Lower lobe of right lung (tissue), 2 donors: ENCODE measurements around the gene SMCO1. TPM values are rescaled to one million over a fixed set of nuclear protein-coding genes. Genes with fewer than 3 reads are reported as not detected.
"Not testable (repeated sequence)": the region's sequence is repeated elsewhere in the genome, so short reads cannot be mapped to it uniquely, and the experiment has no call there.

Experiments
- ATAC-seq, 2 donors: fragments of 200-7000 bp; cut with Tn5 transposase; one replicate each; pipeline ENCODE4 v1.9.1; 2020 to 2022; ENCODE audit warnings: mild to moderate bottlenecking in 2 of 2, moderate library complexity in 2 of 2
- DNase-seq: peaks from one replicate; pipeline ENCODE4 v3.0.0-alpha.2; 2020
- H3K27ac ChIP-seq: fragments of 200-600 bp; one replicate; pipeline ENCODE4 v1.8.0; 2022
- H3K27me3 ChIP-seq: fragments of 200-600 bp; one replicate; pipeline ENCODE4 v1.8.0; 2022; ENCODE audit warnings: low read depth
- H3K36me3 ChIP-seq: fragments of 200-600 bp; one replicate; pipeline ENCODE4 v1.8.0; 2022; ENCODE audit warnings: mild to moderate bottlenecking
- H3K4me1 ChIP-seq: fragments of 200-600 bp; one replicate; pipeline ENCODE4 v1.8.0; 2022
- H3K4me3 ChIP-seq: fragments of 200-600 bp; one replicate; pipeline ENCODE4 v1.8.0; 2022; ENCODE audit warnings: mild to moderate bottlenecking
- H3K9me3 ChIP-seq: fragments of 200-600 bp; one replicate; pipeline ENCODE4 v1.8.0; 2022
- intact Hi-C: fragments of 100-400 bp; cut with DNase I; formaldehyde crosslinking; loops from one replicate; pipeline ENCODE4 v1.11.0; 2022
- total RNA-seq: library from RNA; stranded (reverse); fragmentation: NEBNext Ultra II Directional; extraction: Animal tissue kit (Norgen Biotek cat#: 25700); gene quantifications from one replicate; pipeline ENCODE4 v1.2.1, GENCODE V29; 2021
- TF ChIP-seq, protein P1 (sequence below): fragments of 200-600 bp; IDR thresholded peaks from one replicate; pipeline ENCODE4 v1.8.0; 2022; ENCODE audit warnings: antibody characterized with exemption, mild to moderate bottlenecking
- donor health status: DM: no; HTN: yes; CAD: no; lungs with severe emphysema.

SMCO1 gene
- total RNA-seq, 1 donor from 2014 or later, result not detected

- ATAC-seq (no peak), DNase-seq (no peak)
- H3K9me3 ChIP-seq, result no peaks in the 10 kb centered on the region
- no peaks in the 10 kb centered on the region for H3K4me1 ChIP-seq
- H3K27ac ChIP-seq, result no peak overlapping the region
- peaks cover 19% of the 10 kb centered on the region for H3K36me3 ChIP-seq
- intact Hi-C loops, result no loop called here
- TF ChIP-seq, protein P1, sequence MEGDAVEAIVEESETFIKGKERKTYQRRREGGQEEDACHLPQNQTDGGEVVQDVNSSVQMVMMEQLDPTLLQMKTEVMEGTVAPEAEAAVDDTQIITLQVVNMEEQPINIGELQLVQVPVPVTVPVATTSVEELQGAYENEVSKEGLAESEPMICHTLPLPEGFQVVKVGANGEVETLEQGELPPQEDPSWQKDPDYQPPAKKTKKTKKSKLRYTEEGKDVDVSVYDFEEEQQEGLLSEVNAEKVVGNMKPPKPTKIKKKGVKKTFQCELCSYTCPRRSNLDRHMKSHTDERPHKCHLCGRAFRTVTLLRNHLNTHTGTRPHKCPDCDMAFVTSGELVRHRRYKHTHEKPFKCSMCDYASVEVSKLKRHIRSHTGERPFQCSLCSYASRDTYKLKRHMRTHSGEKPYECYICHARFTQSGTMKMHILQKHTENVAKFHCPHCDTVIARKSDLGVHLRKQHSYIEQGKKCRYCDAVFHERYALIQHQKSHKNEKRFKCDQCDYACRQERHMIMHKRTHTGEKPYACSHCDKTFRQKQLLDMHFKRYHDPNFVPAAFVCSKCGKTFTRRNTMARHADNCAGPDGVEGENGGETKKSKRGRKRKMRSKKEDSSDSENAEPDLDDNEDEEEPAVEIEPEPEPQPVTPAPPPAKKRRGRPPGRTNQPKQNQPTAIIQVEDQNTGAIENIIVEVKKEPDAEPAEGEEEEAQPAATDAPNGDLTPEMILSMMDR, result no peak
- no peaks in the 10 kb centered on the region for H3K27me3 ChIP-seq
- no peak overlapping the region for H3K4me3 ChIP-seq
Observed at GRCh38 chr3:196555295-196555694, 40.1 kb upstream of the SMCO1 start.

GRCh38 chr3:196554205-196554604 is 39.1 kb upstream of the SMCO1 start:
- DNase-seq, result no peak
- Histone ChIP-seq H3K27ac (no peak overlapping the region), H3K36me3 (peaks cover 11% of the 10 kb centered on the region), H3K9me3 (no peaks in the 10 kb centered on the region), H3K4me3 (no peak overlapping the region), H3K4me1 (no peaks in the 10 kb centered on the region), H3K27me3 (no peaks in the 10 kb centered on the region)
- intact Hi-C loops, result no loop called here
- TF ChIP-seq, protein P1, result no peak
- ATAC-seq, result no peak

GRCh38 chr3:196553551-196553950 is 38.4 kb upstream of the SMCO1 start:
- intact Hi-C loops, result no loop called here
- Histone ChIP-seq H3K36me3 (peaks cover 7% of the 10 kb centered on the region), H3K27ac (no peak overlapping the region), H3K27me3 (no peaks in the 10 kb centered on the region), H3K4me1 (no peaks in the 10 kb centered on the region), H3K4me3 (no peak overlapping the region), H3K9me3 (no peaks in the 10 kb centered on the region)
- ATAC-seq (no peak), DNase-seq (no peak)
- TF ChIP-seq, protein P1, result no peak

- no peak for ATAC-seq
- intact Hi-C loops, result no loop called here
- TF ChIP-seq, protein P1, result no peak
- H3K4me1 ChIP-seq, result no peaks in the 10 kb centered on the region
- DNase-seq, result no peak
- no peaks in the 10 kb centered on the region for H3K27me3 ChIP-seq
- peaks cover 7% of the 10 kb centered on the region for H3K36me3 ChIP-seq
- H3K4me3 ChIP-seq, result no peak overlapping the region
- no peaks in the 10 kb centered on the region for H3K9me3 ChIP-seq
- H3K27ac ChIP-seq, result no peak overlapping the region
Observed at GRCh38 chr3:196552253-196552652, 37.1 kb upstream of the SMCO1 start.

DNA sequence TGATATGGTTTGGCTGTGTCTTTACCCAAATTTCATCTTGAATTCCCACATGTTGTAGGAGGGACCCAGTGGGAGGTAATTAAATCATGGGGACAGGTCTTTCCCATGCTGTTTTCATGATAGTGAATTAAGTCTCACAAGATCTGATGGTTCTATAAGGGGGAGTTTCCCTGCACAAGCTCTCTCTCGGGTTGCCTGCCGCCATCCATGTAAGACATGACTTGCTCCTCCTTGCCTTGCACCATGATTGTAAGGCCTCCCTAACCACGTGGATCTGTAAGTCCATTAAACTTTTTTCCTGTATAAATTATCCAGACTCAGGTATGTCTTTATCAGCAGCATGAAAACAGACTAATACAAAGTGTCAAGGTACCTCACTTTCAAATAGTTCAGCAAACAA is 35.0 kb upstream of the SMCO1 start:
- DNase-seq, H3K4me1 ChIP-seq, ATAC-seq, intact Hi-C loops, H3K9me3 ChIP-seq, H3K36me3 ChIP-seq, H3K27ac ChIP-seq, H3K4me3 ChIP-seq, H3K27me3 ChIP-seq: not testable (repeated sequence)

- intact Hi-C loops, H3K27me3 ChIP-seq, H3K4me3 ChIP-seq, H3K4me1 ChIP-seq, H3K36me3 ChIP-seq, ATAC-seq, DNase-seq, H3K9me3 ChIP-seq, H3K27ac ChIP-seq: not testable (repeated sequence)
Observed at GRCh38 chr3:196549312-196549711, 34.2 kb upstream of the SMCO1 start.

GRCh38 chr3:196547067-196547466 is 31.9 kb upstream of the SMCO1 start:
- Histone ChIP-seq H3K27ac (no peak overlapping the region), H3K4me3 (no peak overlapping the region), H3K27me3 (no peaks in the 10 kb centered on the region), H3K9me3 (no peaks in the 10 kb centered on the region), H3K36me3 (no peaks in the 10 kb centered on the region), H3K4me1 (no peaks in the 10 kb centered on the region)
- DNase-seq (no peak), ATAC-seq (no peak)
- intact Hi-C loops, result no loop called here
- TF ChIP-seq, protein P1, result no peak
